Measurements from ENCODE around the gene RGL3.
"Not testable (repeated sequence)": the region's sequence is repeated elsewhere in the genome, so short reads cannot be mapped to it uniquely, and the experiment has no call there.

RGL3 gene

DNA sequence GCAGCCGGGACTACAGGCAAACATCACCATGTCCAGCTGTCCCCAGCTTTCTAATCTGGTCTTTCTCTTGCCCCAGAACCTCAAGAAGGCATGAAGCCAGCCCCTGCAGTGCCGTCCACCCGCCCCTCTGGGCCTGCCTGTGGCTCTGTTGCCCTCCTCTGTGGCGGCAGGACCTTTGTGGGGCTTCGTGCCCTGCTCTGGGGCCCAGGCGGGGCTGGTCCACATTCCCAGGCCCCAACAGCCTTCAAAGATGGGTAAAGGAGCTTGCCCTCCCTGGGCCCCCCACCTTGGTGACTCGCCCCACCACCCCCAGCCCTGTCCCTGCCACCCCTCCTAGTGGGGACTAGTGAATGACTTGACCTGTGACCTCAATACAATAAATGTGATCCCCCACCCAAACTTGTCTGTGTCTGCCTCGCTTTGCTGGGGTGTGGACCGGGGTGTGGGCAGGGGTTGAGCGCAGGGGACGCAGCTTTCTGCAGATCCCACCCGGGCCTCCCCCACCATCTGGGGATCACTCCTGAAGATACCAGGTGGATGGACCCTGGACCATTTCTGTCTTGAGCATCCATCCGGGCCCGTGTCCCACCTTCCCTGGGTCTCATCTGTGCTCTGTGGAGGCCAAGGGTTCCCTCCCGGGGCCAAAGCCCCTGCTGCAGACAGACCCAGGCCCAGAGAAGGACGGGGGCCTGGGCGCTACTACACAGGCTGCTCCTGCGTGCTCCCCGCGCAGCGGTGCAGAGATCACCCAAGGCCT, 31.6 kb upstream of the RGL3 start:
- no peak for DNase-seq (ENCODE audit: extremely low read depth in 1 of 2, low read depth in 1 of 2)

DNA sequence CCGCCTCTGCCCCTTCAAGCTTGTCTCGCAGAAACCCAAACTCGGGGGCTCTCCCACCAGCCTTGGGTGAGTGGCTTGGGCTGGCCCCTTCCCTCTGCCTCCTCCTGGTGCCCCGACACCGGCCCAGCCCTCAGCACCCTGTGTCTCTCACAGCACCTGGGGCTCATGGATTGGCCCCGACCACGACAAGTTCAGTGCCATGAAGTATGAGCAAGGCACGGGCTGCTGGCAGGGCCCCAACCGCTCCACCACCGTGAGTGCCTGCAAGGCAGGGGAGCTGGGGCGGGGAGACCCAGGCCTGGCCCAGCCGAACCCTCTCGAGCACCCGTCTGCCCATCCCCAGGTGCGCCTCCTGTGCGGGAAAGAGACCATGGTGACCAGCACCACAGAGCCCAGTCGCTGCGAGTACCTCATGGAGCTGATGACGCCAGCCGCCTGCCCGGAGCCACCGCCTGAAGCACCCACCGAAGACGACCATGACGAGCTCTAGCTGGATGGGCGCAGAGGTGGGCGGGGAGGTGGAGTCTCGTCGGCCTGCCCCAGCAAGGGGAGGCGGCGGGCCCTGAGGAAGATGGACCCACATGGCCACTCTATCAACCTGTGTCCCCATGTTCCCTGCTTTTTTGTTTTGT, 29.9 kb upstream of the RGL3 start:
- DNase-seq (ENCODE audit: extremely low read depth in 1 of 2, low read depth in 1 of 2) = no peak

DNA sequence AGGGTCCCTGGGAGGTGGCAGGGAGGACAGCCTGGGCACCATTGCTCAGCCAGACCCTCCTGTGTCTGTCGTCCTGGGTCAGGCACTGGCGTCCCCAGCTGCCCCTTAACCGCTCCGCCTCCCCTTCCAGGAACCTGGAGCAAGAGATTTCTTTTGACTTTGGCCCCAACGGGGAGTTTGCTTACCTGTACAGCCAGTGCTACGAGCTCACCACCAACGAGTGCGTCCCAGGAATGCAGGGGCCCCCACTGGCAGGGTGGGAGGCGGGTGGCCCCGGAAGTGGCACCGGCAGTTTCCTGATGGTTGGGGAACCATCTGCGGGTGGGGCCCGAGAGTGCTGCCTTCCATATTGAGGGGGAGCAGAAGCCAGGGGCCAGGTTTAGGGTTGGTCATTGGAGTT, 29.3 kb upstream of the RGL3 start:
- no peak for DNase-seq (ENCODE audit: extremely low read depth in 1 of 2, low read depth in 1 of 2)

DNA sequence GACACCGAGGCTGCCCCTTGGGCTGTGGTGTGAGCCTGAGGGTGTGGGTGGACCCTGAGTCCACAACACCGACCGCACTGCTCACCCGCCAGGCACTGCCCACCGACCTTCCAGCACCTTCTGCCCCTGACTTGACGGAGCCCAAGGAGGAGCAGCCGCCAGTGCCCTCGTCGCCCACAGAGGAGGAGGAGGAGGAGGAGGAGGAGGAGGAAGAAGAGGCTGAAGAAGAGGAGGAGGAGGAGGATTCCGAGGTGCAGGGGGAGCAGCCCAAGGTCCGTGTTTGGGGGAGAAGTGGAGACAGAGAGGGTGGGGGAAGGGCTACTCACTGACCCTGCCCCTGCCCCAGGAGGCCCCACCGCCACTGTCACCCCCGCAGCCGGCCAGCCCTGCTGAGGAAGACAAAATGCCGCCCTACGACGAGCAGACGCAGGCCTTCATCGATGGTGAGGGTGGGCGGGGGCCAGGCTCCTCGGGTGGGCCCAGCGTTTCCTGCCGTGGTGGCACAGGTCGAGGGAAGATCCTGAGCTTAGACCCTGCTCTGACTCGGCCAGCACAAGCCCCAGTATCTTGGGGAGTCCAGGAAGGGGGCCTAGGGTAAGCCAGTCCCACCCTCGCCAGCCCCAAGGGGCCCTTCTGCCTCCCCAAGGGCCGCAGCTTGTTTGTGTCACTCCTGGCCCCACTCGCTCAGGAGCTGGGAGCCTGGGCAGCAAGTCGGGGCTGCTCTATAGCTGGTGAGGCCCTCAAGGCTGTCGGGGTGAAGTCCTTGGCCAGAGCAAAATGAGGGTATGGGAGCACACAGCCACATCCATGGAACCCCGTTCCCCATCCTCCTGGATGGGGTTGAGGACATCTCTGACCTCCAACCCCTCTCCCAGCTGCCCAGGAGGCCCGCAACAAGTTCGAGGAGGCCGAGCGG, 28.5 kb upstream of the RGL3 start:
- DNase-seq (ENCODE audit: extremely low read depth in 1 of 2, low read depth in 1 of 2) = no peak

DNA sequence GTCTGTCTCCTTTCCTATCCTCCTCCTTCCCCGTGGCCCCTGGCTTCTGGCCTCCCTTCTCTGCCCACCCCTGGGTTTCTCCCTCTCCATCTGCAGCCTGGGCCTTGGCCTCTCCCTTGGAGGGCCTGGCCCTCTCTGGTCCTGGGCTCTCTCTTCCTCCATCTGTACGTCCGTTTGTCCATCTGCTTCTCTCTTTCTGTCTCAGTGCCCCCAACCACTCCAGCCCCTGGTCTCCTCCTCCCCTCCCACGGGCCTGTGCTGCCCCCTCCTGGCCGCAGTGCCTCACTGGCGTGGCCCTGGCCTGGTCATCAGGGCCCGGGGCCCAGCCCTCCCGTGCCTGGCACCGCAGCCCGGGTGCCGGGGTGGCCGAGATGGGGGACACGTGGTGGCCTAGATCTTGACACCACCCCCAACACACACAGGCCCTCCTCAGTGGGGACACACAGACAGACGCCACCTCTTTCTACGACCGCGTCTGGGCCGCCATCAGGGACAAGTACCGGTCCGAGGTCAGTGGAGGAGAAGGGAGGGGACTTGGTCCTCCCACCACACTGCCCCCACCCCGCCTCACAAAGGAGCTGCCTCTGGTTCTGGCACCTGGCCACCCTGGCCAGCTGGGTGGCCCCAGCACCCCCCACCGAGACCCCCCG, 27.7 kb upstream of the RGL3 start:
- peak in 1 of 2 donors; percentile 41 for DNase-seq (ENCODE audit: extremely low read depth in 1 of 2, low read depth in 1 of 2)

DNA sequence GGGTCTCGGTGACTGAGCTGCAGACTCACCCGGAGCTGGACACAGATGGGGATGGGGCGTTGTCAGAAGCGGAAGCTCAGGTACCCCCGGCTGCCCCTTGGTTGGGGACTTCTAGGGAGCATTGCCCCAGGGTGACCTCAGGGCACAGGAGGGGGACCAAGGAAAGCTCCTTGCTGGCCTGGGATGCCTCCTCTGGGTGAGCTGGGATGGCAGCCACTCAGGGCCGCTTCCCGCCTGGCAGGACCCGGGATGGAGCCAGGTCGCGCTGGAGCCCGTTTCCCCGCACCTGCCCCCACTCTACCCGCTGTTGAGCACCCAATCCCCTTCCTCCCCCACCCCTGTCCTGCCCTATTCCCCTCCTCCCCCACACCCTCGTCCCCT, 27.1 kb upstream of the RGL3 start:
- no peak for DNase-seq (ENCODE audit: extremely low read depth in 1 of 2, low read depth in 1 of 2)

DNA sequence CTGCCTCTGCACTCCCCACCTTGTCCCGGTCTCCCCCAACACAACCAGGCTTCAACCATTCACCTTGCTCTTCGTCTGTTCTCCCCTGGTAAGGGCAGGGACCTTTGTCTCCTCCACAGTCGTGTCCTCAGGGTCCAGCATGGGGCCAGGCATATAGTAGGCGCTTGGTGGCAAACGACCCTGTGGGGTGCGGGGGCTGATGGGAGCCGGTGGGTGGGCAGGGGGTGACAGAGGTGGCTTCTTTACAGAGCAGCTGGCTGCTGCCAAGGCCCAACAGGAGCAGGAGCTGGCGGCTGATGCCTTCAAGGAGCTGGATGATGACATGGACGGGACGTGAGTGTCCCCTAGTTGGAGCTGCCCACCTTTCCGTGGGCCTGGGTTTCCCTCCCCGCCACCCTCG, 26.0 kb upstream of the RGL3 start:
- DNase-seq (ENCODE audit: extremely low read depth in 1 of 2, low read depth in 1 of 2) = no peak

DNA sequence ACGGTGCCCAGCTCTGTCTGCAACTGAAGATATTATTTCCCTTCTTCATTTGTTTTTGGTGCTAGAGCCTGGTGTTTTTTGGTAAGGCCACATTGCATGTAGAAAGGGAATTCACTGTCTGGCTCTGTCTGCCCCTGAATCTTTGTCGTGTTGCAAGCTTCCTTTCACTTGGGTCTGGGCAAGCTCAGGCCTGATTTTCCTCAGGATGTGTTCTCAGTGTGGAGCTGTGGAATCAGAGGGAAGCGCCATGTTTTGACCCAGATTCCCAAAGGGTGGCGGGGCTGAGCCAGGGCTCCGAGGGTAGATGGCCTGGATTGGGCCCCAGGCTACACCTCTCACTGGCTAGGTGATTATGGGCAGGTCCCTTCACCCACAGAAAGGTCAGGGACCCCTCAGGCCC, 24.9 kb upstream of the RGL3 start:
- no peak for DNase-seq (ENCODE audit: extremely low read depth in 1 of 2, low read depth in 1 of 2)

DNA sequence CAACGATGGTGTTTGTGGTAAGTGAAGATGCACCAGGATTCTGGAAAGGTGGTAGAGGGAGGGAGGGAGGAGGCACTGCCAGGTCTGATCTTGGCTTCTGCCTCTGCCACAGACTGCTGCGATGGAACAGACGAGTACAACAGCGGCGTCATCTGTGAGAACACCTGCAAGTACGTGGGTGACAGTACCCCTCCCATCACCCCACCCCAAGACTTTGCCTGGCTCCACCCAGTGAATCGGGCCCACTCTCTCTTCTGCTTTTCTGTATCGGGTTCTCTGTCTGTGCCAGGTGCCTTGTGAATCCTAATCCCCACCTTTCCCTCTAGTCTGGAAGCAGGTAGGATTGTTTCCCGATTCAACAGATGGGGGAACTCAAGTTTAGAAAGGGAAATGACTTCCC, 18.8 kb upstream of the RGL3 start:
- no peak for DNase-seq (ENCODE audit: extremely low read depth in 1 of 2, low read depth in 1 of 2)

DNA sequence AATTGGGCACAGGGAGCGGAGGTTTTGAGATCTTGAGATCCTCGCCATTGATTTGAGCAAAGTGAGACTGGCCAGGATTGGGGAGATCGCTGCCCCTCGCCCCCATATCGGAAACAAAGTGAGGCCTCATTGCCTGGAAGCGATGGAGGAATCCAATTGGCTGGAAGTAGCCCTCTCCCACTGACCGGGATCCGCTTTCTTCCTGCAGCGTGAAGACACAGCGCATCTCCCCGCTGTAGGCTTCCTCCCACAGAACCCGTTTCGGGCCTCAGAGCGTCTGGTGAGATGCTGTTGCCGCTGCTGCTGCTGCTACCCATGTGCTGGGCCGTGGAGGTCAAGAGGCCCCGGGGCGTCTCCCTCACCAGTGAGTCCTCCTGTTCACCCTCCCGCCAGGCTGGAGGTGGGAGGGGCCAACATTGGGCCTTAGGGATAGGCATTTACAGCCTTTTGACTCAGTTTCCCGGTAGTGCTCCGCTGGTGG, 16.8 kb upstream of the RGL3 start:
- no peak for DNase-seq (ENCODE audit: extremely low read depth in 1 of 2, low read depth in 1 of 2)

DNA sequence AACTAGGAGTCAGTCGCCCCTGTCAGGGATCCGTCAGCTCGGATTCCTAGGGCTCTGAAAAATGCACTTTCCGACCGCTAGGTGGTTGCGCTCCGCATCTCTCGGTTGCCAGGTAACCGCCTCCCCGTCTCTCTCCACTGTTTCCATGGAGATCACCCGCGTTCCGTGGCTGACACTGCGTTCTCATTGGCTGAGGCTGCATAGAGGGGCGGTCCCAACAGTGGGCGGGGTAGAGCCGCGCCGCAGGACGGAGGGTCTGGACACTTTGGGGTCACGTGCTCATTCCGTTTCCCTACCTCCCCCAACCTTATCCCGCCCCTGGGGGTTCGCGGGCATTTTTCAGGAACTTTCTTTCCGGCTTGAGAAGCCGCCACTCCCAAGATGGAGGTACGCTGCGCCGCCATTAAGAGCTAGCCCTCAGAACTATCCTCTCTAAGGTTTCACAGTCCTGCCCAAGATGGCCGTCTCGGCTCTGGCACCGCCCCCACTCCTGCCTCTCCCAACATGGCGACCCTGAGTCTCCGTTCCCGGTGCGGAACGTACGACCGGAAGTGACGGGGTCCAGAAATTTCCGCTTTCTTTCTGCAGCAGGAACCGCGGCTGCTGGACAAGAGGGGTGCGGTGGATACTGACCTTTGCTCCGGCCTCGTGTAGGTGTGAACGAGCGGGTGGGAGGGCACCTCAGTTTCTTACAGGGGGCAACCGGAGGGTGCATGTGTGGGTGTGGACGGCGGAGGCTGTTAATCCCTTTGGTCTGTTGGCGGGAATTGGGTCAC, 16.1 kb upstream of the RGL3 start, which contains the start of the genes ODAD3 and PRKCSH:
Gene ODAD3 (minus strand): TSS at position 65 of the 776 bp plus-strand sequence. CDS start 105 bp downstream, outside the sequence.
Gene PRKCSH (plus strand): TSS at position 579 of the 776 bp plus-strand sequence. CDS start 483 bp downstream, outside the sequence.
- peak; percentile 94 to 95 for DNase-seq (ENCODE audit: extremely low read depth in 1 of 2, low read depth in 1 of 2)

DNA sequence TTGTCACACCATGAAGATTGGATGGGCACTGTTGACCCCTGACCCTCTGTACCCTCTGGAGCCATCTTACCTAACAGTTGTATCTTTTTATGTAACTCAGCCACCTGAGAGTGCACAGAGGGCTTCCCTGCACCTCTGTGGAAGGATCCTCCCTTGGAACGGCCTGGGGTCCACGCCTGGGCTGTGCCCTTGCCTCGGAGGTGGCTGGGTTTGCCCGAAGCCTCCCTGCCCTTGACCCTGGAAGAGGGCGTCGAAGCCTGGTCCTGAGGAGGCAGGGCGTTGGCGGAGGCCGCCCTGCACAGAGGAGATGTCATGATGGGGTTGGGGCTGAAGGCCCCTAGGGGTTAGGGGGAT, 15.6 kb upstream of the RGL3 start:
- DNase-seq (ENCODE audit: extremely low read depth in 1 of 2, low read depth in 1 of 2) = no peak

DNA sequence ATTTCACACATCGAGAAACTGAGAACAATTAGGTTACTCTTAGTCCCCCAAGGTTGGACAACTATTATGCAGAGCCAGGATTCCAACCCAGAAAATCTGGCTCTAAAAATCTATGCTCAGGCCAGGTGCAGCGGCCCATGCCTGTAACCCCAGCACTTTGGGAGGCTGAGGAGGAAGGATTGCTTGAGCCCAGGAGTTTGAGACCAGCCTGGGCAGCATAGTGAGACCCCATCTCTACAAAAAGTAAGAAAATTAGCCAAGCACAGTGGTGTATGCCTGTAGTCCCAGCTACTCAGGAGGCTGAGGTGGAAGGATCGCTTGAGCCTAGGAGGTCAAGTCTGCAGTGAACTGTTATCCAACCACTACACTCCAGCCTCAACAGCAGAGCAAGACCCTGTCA, 14.4 kb upstream of the RGL3 start:
- DNase-seq (ENCODE audit: extremely low read depth in 1 of 2, low read depth in 1 of 2) = not testable (repeated sequence)

DNA sequence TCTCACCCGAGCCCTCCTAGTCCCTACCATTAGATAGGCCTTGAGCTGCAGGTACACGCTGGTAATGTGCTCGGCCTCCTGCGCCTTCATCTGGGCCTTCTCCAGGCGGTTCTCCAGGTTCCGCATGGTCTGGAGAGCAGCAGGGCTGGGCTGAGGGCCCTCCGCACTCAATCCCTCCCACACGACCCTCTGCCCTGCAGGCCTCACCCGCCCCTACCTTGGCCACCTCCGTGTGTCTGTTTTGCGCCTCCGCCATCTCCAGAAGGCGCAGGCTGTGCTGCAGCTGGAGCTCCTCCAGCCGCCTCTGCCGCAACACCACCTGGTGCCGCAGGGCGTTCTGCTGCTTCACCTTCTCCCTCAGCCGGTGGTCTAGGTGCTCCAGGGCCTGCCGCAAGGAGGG, 7.5 kb upstream of the RGL3 start:
- DNase-seq (ENCODE audit: extremely low read depth in 1 of 2, low read depth in 1 of 2) = no peak

DNA sequence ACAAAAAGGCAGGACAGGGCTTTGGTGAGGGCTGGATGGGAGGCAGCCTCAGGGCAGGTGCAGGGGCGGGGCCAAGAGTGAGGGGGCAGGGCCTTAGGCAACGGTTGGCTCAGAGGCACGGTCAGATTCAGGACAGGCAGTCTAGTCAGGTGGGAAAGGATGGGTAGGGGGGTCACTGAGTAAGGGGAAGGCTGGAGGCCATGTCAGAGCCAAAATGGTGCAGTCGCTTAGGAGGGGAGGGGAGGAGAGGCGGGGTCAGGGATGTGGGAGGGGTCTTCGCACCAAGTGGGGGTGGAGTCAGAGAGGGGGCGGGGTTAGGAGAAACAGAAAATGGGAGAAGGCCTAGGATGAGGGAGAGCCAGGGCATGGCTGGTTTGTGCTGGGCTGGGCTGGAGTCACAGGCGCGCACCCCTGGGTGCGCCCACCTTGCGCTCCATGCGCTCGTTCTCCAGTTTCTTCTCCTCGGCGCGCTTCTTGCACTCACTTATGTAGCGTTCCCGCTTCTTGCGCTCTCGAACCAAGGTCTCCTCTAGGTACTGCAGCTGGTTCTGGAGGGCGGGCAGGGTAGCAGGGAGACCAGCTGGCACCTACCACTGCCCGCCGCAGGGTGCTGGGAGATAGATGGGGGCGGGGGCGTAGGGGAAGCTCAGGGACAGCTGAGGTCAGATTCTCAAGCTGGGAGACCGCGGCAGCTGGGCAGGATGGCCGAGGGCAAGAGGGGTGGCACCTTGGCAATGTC, 6.8 kb upstream of the RGL3 start:
- no peak for DNase-seq (ENCODE audit: extremely low read depth in 1 of 2, low read depth in 1 of 2)

DNA sequence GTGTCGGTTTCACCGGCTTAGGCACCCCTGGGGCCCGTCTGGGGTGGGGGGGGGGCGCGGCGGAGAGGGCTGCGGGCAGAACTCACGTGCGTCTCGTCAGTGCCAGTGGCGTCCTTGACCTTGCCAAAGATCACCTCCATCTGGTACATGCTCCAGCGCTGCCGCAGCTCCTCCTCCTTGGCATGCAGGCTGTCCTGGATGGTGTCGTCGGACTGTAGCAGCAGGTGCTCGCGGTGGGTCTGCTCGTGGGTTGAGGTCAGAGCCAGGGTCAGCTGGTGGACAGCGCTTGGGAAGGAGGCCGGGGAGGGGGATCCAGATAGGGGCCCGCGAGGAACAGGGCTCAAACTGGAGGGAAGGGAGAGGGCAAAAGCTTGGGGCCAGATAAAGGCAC, 4.7 kb upstream of the RGL3 start:
- no peak for DNase-seq (ENCODE audit: extremely low read depth in 1 of 2, low read depth in 1 of 2)

DNA sequence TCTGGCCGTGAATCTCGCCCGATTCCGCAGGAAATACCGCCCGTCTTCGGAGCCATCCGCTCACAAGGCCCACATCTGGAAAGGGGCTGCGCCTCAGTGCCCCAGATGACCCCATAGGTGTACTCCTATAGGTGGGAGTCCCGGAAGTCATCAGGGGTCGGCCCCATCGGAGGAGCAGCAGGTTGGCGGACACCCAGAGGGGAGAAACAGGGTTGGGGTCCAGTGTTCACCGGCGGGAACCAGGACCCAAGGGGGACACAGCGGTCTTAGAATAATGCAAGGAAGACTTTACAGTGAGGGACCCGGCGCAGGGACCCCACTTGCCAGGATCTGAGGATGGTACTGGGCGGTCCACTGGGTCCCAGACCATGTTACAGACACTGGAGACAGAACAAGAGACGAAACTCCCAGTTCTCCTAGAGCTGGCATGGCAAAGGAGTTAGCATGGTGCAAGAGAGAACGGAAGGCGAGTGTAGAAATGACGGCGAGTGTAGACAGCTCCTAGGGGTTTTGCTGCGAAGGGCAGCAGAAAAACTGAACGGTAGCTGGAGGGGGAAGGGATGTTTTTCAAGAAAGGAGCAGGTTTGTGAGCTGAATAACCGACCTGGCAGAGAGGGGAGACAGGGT, 4.2 kb upstream of the RGL3 start:
- no peak for DNase-seq (ENCODE audit: extremely low read depth in 1 of 2, low read depth in 1 of 2)

DNA sequence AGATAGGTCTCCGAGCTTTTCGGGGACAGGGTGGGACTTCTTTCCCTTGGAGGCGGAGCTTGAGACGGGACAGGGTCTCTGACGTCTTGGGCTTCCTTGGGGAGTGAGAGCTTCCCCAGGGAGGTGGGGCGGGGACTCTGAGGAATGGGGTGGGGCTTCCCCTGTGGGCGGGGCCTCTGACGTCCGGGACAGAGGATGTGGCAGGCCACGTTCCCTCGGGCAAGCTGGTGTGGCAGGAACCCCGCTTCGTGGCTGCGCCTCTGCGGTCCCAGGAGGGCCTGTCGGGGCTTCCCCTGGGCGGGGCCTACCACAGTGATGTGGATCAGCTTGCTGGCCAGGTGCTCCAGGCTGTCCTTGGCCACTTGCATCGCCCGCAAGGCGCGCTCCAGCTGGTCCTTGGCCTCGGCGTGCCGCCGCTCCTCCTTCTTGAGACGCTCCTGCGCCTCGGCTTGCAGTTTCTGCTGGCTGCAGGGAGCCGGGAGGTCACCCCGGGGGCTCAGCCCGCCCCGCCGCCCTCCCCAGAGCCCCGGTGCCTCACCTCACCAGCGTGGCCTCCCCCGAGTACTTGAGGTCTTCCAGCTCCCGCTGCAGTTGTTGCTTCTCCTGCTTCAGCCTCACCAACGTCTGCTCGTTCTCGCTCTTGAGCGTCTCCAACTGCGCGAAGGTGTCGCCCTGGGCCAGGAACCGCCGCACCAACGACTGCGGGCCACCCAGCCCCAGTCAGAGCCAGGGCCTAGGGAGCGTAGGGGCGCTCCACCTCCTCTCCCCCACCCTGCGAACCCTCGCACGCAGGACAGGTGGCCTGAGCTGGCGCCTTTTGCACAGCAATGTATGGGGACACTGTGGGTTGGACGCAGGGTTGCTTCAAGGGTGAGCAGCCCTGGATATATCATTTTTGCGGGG, 3.3 kb upstream of the RGL3 start:
- peak in 1 of 2 donors; percentile 32 for DNase-seq (ENCODE audit: extremely low read depth in 1 of 2, low read depth in 1 of 2)

Measured in activated CD8-positive, alpha-beta memory T cell treated with anti-CD3 and anti-CD28 coated beads for 1 hour (primary cell).